SU-DHL-6 (cell line): ENCODE results near the gene KCP.

Experiments
- H2AFZ ChIP-seq: fragments of 200-600 bp; sonication (generic); 2 replicates; pipeline ENCODE4 v1.6.1; 2014; ENCODE audit warnings: low read depth, mild to moderate bottlenecking, moderate library complexity, mixed read lengths, antibody characterized with exemption, low read length; ENCODE audit not compliant: severe bottlenecking
- H3F3A ChIP-seq: fragments of 200-600 bp; shearing (Covaris generic); 2 replicates; pipeline ENCODE4 v1.6.0; 2016; ENCODE audit warnings: antibody characterized with exemption, mild to moderate bottlenecking; ENCODE audit not compliant: insufficient read depth
- H3K27ac ChIP-seq: fragments of 200-600 bp; sonication (generic); 2 replicates; pipeline ENCODE4 v1.5.1; 2016; ENCODE audit warnings: low read depth, mild to moderate bottlenecking, low read length, moderate library complexity, mixed read lengths
- H3K27me3 ChIP-seq: fragments of 200-600 bp; sonication (generic), shearing (Covaris generic); 2 replicates; pipeline ENCODE4 v1.6.0; 2014; ENCODE audit warnings: mild to moderate bottlenecking, low read length
- H3K36me3 ChIP-seq: fragments of 200-600 bp; sonication (generic); 2 replicates; pipeline ENCODE4 v1.6.1; 2014; ENCODE audit warnings: mild to moderate bottlenecking, low read length, mixed read lengths
- H3K4me2 ChIP-seq: fragments of 300-600, 200-600 bp; shearing (Covaris generic), sonication (generic); 2 replicates; pipeline ENCODE4 v1.6.0; 2014; ENCODE audit warnings: low read length, low read depth, mild to moderate bottlenecking; ENCODE audit not compliant: poor library complexity, severe bottlenecking
- H3K4me3 ChIP-seq: fragments of 200-600 bp; sonication (generic); 2 replicates; pipeline ENCODE4 v1.5.1; 2014; ENCODE audit warnings: antibody characterized with exemption, low read length, mild to moderate bottlenecking, mixed read lengths; ENCODE audit not compliant: insufficient read depth, poor library complexity, severe bottlenecking
- H3K79me2 ChIP-seq: fragments of 200-600 bp; sonication (generic); 2 replicates; pipeline ENCODE4 v1.6.1; 2014; ENCODE audit warnings: mild to moderate bottlenecking, low read length, moderate library complexity; ENCODE audit not compliant: insufficient read depth
- H3K9ac ChIP-seq: fragments of 200-600 bp; sonication (generic); 2 replicates; pipeline ENCODE4 v1.7.0; 2014; ENCODE audit warnings: mild to moderate bottlenecking, low read length
- H3K9me2 ChIP-seq: fragments of 200-600 bp; sonication (generic); replicated peaks from 2 replicates; pipeline ENCODE4 v1.6.1; 2014; ENCODE audit warnings: low read length; ENCODE audit not compliant: insufficient read depth
- H3K9me3 ChIP-seq: fragments of 200-600 bp; sonication (generic); 2 replicates; pipeline ENCODE4 v1.6.1; 2014; ENCODE audit warnings: low read length, mixed read lengths; ENCODE audit not compliant: insufficient read depth
- H4K20me1 ChIP-seq: fragments of 200-600 bp; sonication (generic); 2 replicates; pipeline ENCODE4 v1.6.1; 2014; ENCODE audit warnings: low read depth, mild to moderate bottlenecking, antibody characterized with exemption, low read length, moderate library complexity, mixed read lengths
- EZH2phosphoT487 ChIP-seq: fragments of 200-600 bp; sonication (generic), shearing (Covaris generic); conservative IDR thresholded peaks from 2 replicates; pipeline ENCODE4 v1.6.1; 2018; ENCODE audit warnings: mild to moderate bottlenecking, antibody characterized with exemption, low read length, moderate library complexity, mixed read lengths
- TF ChIP-seq, protein P1 (sequence below): fragments of 200-600 bp; sonication (generic); IDR thresholded peaks from one replicate; pipeline ENCODE4 v1.5.1; 2017; ENCODE audit warnings: antibody characterized with exemption, mild to moderate bottlenecking, low read length, moderate library complexity; ENCODE audit not compliant: insufficient read depth, poor library complexity, severe bottlenecking

Gene KCP

DNA sequence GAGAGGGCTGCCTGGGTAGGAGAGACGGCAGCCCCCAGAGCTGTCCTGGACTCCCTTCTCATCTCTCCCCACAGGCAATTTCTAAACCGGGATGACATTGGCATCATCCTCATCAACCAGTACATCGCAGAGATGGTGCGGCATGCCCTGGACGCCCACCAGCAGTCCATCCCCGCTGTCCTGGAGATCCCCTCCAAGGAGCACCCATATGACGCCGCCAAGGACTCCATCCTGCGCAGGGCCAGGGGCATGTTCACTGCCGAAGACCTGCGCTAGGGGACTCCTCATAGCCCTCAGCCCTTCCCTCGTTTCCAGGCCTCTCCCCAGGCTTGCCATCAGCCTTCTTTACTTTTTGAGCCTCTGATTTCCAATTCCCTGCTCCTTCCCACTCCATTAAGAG is 45.2 kb downstream of the KCP start:
- Histone ChIP-seq H3K9me3 (no peaks in the 10 kb centered on the region), H2AFZ (no peak overlapping the region), H3K27me3 (no peaks in the 10 kb centered on the region), H3K4me2 (no peak overlapping the region), H3K79me2 (peaks cover 14% of the 10 kb centered on the region), H3K27ac (no peak overlapping the region), H3F3A (no peaks in the 10 kb centered on the region), H3K9me2 (no peaks in the 10 kb centered on the region), H4K20me1 (no peaks in the 10 kb centered on the region), H3K9ac (no peak overlapping the region), H3K36me3 (no peaks in the 10 kb centered on the region), H3K4me3 (no peak overlapping the region)
- no peak for TF ChIP-seq EZH2phosphoT487
- TF ChIP-seq, protein P1, sequence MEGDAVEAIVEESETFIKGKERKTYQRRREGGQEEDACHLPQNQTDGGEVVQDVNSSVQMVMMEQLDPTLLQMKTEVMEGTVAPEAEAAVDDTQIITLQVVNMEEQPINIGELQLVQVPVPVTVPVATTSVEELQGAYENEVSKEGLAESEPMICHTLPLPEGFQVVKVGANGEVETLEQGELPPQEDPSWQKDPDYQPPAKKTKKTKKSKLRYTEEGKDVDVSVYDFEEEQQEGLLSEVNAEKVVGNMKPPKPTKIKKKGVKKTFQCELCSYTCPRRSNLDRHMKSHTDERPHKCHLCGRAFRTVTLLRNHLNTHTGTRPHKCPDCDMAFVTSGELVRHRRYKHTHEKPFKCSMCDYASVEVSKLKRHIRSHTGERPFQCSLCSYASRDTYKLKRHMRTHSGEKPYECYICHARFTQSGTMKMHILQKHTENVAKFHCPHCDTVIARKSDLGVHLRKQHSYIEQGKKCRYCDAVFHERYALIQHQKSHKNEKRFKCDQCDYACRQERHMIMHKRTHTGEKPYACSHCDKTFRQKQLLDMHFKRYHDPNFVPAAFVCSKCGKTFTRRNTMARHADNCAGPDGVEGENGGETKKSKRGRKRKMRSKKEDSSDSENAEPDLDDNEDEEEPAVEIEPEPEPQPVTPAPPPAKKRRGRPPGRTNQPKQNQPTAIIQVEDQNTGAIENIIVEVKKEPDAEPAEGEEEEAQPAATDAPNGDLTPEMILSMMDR: no peak

DNA sequence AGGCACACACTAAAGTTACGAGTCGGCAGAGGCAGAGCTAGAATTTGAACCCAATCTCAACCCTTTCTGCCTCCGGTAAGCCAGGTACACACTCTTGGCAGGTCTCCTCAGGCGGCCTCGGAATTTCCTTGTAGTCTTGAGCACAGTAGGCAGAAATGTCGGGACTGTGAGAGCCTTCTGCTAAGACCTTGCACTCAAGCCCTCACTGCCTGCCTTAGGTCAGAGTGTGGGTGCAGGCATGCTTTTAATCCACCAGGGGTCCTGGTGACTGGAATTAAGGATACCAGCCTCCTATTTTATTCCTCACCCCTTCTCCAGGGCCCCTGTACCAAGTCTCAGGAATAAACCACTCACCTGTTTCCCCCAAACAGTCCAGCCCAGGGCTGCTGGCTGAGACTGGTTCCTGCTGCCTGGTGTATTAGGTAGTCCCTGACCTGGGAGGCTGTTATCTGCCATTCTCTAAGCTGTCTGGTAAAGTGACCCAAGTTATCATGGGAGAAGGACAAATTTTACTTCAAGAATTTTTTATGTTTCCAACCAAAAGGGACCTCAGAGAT is 47.0 kb downstream of the KCP start:
- Histone ChIP-seq H3K9ac (peak overlapping the region; percentile 86), H3K27ac (peak overlapping the region; percentile 21; the same call in 1 of the 2 replicates), H2AFZ (peak overlapping the region; percentile 40), H3K79me2 (peaks cover 14% of the 10 kb centered on the region), H3K9me2 (no peaks in the 10 kb centered on the region), H3K9me3 (no peaks in the 10 kb centered on the region), H3F3A (no peaks in the 10 kb centered on the region), H4K20me1 (no peaks in the 10 kb centered on the region), H3K4me2 (peak overlapping the region; percentile 82), H3K36me3 (no peaks in the 10 kb centered on the region), H3K4me3 (peak overlapping the region; percentile 80), H3K27me3 (no peaks in the 10 kb centered on the region)
- no peak for TF ChIP-seq EZH2phosphoT487
- TF ChIP-seq, protein P1: peak; percentile 39

DNA sequence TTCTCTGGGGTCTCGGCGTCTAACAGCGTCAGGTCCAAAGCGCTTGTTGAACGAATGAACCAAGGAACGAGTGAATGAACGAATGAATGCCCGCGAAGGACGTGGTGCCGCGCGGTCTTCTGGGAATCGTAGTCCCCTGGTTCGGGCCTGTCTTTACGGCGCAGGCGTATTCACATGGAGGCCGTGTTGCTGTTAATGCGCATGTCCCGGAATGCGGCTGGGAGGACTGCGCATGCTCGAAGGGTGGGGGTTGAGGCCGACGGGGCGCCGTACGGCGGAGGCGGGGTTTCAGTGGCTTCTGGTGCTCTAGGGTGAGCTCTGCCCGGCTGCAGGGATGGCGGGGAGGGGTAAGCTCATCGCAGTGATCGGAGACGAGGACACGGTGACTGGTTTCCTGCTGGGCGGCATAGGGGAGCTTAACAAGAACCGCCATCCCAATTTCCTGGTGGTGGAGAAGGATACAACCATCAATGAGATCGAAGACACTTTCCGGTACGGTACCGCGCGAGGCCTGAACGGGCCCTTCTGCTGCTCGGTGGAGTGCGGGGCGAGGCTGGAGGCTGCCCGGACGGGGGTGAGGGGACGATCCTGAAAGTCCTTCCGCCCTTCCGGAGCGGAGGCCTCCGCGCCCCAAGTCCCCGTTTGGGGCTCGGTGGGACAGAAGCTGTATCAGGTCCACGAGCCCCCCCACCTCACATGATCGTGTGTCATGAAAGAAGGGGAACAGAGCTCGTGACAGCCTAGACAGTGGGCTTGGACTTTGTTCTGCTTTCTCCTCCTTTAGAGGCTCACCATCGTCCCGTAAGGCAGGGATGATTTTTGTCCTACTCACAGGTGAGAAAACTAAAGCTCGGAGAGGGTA is 47.7 kb downstream of the KCP start, which contains the start of gene ATP6V1F:
TSS of gene ATP6V1F (plus strand) at position 286 of the 862 bp plus-strand sequence. CDS start at position 335, 49 bp downstream.
- H3K4me2 ChIP-seq: peak within 1 kb of the TSS; percentile 82
- no peaks in the 10 kb centered on the region for H3K9me3 ChIP-seq
- H3K9me2 ChIP-seq: no peaks in the 10 kb centered on the region
- H3K27me3 ChIP-seq: no peaks in the 10 kb centered on the region
- H3K4me3 ChIP-seq: peak within 1 kb of the TSS; percentile 80
- H3K36me3 ChIP-seq: no peaks in the 10 kb centered on the region
- TF ChIP-seq EZH2phosphoT487: no peak
- TF ChIP-seq, protein P1: no peak
- H3K79me2 ChIP-seq: peaks cover 14% of the 10 kb centered on the region
- peak within 1 kb of the TSS; percentile 95 for H2AFZ ChIP-seq
- H3K9ac ChIP-seq: peak within 1 kb of the TSS; percentile 86
- H3K27ac ChIP-seq: peak within 1 kb of the TSS; percentile 21; the same call in 1 of the 2 replicates
- no peaks in the 10 kb centered on the region for H4K20me1 ChIP-seq
- no peaks in the 10 kb centered on the region for H3F3A ChIP-seq
